HG03097 (cell line): ENCODE measurements around the gene MAPT.
"Not testable (repeated sequence)": the region's sequence is repeated elsewhere in the genome, so short reads cannot be mapped to it uniquely, and the experiment has no call there.

Experiments
- ATAC-seq: cut with Tn5 transposase; IDR thresholded peaks from one replicate; pipeline ENCODE4 v1.9.1; 2021; ENCODE audit not compliant: unreplicated experiment, low FRiP score

MAPT gene

DNA sequence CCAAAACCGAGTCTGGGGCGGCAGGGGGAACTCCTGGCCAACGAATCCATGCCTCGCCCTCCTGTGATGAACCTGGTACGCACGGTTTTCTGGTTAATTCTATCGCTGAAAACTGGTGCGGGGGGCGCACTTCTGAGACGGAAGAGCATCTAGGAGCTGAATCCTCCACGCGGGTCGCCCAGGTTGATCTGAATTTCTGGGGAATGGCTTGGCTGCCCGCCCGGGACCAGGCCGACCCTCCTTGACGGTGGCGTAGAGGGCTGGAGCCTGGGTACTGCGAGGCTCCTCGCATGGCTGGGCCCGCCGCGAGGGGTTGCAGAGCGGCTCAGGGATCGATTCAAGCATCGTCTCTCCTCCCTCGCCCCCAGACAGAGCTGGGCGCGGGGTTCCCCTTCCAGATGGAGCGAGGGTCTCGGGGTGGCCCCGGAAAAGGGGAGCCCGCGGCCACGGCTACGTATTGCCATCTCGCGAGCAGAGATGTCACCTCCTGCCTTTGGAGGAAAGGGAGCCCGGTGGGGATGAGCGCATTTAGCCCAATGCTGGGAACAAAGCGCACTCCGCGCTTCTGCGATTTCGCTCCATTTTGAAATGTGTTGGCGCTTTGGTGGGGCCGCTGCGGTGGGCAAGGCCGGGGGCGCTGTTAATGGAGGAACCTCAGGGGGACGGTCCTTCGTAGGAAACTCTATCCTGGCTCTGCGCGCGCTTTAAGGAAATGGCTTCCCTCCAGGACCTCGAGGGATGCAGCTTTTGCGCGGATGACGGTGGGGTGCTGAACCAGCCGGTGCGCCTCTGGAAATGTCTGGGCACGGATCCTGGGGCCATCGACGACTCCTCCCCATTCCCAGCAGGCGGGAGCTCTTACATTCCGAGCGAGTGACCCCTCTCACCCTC, 2.7 kb downstream of the MAPT start:
- no peak for ATAC-seq

DNA sequence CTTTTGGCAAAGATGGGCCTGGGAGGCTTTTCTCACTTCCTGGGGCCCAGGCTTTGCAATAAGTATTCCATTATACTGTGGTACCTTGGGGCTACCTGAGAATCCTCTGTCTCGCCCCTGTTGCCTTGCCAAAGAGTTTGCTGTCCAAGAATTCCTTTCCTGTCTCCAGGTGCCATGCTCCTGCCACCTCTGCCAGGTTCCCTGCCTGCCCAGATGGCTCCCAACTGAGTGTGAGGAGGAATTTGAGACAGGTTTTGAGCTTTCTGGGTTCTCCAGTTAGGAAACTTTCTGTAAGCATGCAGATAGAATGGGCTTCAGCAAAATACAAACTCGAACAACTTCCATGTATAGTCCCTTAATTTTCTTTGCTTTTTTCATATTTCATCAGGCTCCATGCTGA, 5.8 kb downstream of the MAPT start:
- ATAC-seq: no peak

GRCh38 chr17:45900723-45901415, 6.5 kb downstream of the MAPT start:
- ATAC-seq: no peak

GRCh38 chr17:45902892-45903346, 8.6 kb downstream of the MAPT start:
- ATAC-seq: no peak

DNA sequence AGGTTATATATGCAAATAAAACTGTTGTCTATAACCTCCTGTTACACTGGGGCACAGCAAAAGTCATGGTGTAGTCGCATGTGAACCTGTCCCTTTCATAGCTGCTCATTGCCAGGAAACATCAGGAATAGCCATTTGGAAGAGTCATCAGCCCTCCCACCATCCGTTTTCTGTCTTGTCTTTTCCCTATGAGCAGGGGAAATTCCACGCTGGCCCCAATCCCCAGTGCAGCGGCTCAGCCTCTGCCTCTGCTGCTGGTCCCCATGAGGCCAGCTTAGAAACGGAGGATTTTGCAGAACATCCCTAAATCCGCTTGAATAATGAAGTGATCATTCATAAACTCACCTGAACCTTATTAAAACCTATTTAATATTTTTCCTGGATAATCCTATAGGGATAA, 10.5 kb downstream of the MAPT start:
- ATAC-seq: no peak

GRCh38 chr17:45905814-45906213, 11.5 kb downstream of the MAPT start:
- no peak for ATAC-seq

- no peak for ATAC-seq
These were observed 11.9 kb downstream of the MAPT start for GRCh38 chr17:45906237-45906636.

GRCh38 chr17:45906927-45907622, 12.7 kb downstream of the MAPT start:
- no peak for ATAC-seq

- no peak for ATAC-seq
These were observed 13.5 kb downstream of the MAPT start for GRCh38 chr17:45907750-45908395.

- no peak for ATAC-seq
These were observed 14.1 kb downstream of the MAPT start for GRCh38 chr17:45908460-45908859.

DNA sequence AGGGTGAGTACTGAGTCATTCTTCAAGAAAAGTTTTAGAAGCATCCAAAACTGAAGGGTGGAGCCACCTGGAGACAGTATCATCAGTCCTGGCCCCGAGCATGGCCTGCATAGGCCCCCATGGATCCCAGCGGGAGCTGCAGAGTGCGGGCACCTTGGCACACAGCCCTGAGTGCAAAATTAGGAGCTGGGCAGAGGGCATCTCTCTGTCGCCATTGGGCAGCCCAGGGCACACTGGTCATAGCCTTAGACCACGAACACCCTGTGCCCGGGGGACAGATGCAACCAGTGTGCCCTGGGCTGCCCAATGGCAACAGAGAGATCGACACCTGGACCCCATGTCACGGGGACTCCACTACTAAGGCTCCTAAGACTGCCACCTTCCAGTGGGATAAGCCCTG, 14.6 kb downstream of the MAPT start:
- no peak for ATAC-seq

GRCh38 chr17:45910667-45911066, 16.3 kb downstream of the MAPT start:
- no peak for ATAC-seq

DNA sequence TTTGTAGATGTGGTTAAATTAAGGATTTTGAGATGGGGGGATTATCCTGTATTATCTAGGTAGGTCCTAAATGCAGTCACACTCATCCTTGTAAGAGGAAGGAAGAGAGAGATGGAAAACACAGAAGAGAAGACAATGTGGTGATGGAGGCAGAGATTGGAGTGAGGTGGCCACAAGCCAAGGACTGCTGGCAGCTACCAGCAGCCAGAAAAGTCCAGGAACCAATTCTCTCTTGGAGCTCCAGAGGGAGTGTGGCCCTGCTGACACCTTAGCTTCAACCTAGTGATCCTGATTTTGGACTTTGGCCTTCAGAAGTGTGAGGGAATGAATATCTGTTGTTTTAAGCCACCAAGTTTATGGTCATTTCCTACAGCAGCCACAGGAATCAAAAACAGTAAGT, 18.0 kb downstream of the MAPT start:
- ATAC-seq: no peak

DNA sequence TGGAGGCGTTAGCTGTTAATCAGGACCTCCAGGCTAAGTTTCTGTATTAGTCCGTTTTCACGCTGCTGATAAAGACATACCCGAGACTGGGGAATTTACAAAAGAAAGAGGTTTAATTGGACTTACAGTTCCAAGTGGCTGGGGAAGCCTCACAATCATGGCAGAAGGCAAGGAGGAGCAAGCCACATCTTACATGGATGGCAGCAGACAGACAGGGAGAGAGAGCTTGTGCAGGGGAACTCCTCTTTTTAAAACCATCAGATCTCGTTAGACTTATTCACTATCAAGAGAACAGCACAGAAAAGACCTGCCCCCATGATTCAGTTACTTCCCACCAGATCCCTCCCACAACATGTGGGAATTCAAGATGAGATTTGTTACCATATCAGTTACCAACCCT, 18.7 kb downstream of the MAPT start:
- not testable (repeated sequence) for ATAC-seq

DNA sequence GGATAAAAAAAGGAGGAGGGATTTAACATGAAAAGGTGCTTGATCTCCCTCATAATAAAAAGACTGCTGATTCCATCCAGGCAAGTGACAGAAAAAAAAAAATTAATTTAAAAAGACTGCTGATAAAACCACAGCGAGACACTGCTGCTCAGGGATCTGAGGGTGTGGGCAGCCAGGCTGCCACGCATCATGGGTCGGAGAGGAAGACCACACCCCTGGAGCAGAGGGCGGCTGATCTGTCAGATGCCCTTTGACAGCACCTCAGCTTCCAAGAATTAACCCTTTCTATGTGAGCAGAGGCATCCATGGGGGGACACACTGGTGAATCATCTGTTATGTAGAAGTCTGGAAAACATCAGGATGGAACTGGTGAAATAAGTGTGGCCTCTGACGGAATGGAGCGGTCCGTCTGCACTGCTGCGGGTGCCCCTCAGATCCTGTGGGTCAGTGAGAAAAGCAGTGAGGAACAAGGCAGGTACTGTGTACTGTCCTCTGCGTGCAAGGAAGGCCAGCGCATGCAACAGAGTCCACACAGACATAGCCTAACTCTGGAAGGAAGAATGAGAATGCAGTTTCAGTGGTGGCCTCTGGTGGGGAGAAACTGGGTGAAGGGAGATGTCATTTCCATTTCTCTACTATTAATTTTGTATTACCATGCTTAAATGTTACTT, 19.8 kb downstream of the MAPT start:
- ATAC-seq: no peak

DNA sequence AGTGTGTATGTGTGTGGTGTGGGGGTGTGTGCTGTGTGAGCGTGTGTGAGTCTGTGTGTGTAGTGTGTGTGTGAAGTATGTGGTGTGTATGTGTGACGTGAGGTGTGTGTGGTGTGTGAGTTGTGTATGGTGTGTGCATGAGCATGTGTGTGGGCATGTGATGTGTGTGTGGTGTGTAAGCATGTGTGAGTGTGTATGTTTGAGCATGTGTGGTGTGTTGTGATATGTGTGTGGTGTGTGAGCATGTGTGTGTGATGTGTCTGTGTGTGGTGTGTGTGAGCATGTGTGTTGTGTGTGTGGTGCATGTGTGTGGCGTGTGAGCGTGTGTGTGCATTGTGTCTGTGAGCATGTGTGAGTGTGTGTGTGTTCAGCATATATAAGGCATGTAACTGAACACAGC, 20.9 kb downstream of the MAPT start:
- no peak for ATAC-seq

DNA sequence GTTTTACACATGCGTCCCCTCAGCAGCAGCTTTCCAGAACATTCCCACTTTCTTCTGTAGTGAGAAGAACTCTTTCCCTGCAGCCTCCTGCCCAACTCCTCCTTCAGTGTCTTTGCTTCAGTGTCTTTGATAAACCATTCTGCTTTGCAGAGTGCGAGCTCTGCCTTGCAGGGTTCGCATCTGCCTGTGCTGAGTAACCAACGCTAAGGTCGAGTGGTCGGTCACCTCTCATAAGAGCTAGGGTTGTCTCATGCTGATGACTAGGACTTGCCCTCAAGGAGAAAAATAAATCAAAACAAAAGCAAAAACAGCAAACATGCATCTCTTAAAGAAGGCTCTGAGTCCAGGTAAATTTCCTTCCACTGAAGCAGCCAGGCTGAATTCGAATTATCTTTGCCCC, 22.7 kb downstream of the MAPT start:
- ATAC-seq: no peak

GRCh38 chr17:45918241-45918745, 23.9 kb downstream of the MAPT start:
- ATAC-seq: no peak

GRCh38 chr17:45919136-45919535, 24.8 kb downstream of the MAPT start:
- no peak for ATAC-seq

DNA sequence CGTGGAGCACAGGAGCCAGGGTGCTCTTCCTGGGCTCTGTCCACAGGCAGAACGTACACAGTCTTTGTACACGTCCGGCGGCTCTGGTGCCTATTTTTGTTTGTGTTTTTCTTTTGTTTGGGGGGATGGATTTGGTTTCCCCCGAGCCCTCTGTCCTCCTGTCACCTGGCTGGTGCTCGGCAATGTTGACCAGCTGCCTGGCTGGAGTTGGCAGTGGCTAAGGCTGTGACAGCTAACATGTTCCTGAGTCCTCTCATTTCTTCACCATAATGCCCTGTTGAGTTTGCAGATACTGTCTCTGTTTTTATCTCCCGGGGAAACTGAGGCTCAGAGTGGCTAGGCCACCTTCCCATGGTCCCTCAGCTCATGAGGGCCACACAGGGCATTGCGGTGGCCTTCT, 25.7 kb downstream of the MAPT start:
- no peak for ATAC-seq
